ENCODE data around the gene G3BP2.

DNA sequence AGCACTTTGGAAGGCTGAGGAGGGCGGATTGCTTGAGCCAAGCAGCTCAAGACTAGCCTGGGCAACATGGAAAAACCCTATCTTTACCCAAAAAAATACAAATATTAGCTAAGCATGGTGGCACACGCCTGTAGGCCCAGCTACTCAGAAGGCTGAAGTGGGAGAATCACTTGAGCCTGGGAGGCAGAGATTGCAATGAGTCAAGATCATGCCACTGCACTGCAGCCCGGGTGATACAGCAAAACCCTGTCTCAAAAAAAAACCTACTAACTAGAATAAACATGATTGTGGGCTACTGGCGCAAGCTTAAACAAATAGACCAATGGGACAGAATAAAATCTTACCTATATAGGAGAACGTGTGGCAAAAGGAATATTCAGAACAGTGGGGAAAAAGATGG lies 50.2 kb downstream of the G3BP2 start:
- TF ChIP-seq, protein P1, sequence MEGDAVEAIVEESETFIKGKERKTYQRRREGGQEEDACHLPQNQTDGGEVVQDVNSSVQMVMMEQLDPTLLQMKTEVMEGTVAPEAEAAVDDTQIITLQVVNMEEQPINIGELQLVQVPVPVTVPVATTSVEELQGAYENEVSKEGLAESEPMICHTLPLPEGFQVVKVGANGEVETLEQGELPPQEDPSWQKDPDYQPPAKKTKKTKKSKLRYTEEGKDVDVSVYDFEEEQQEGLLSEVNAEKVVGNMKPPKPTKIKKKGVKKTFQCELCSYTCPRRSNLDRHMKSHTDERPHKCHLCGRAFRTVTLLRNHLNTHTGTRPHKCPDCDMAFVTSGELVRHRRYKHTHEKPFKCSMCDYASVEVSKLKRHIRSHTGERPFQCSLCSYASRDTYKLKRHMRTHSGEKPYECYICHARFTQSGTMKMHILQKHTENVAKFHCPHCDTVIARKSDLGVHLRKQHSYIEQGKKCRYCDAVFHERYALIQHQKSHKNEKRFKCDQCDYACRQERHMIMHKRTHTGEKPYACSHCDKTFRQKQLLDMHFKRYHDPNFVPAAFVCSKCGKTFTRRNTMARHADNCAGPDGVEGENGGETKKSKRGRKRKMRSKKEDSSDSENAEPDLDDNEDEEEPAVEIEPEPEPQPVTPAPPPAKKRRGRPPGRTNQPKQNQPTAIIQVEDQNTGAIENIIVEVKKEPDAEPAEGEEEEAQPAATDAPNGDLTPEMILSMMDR (conservative IDR thresholded peaks at IDR 0.05; ENCODE audit: low read length): no peak
- TF ChIP-seq EZH2phosphoT487 (IDR thresholded peaks at IDR 0.05; ENCODE audit: borderline replicate concordance): no peak
